Glutamatergic neuron (in vitro differentiated cells): ENCODE results near the gene PPP6R3. TPM values are rescaled to one million over a fixed set of nuclear protein-coding genes. Genes with fewer than 3 reads are reported as not detected.
"Not testable (repeated sequence)": the region's sequence is repeated elsewhere in the genome, so short reads cannot be mapped to it uniquely, and the experiment has no call there.

Experiments used
- DNase-seq: peaks from one replicate; pipeline ENCODE4 v3.0.0; 2022
- H3K27ac Mint-ChIP-seq: one replicate; pipeline ENCODE4 v1.8.0; 2020; ENCODE audit warnings: mild to moderate bottlenecking, mixed read lengths, inconsistent platforms; ENCODE audit not compliant: unreplicated experiment
- H3K27me3 Mint-ChIP-seq: one replicate; pipeline ENCODE4 v1.8.0; 2020; ENCODE audit warnings: mild to moderate bottlenecking, moderate library complexity, mixed read lengths, inconsistent platforms; ENCODE audit not compliant: unreplicated experiment
- H3K36me3 Mint-ChIP-seq: one replicate; pipeline ENCODE4 v1.8.0; 2020; ENCODE audit warnings: mild to moderate bottlenecking, mixed read lengths, inconsistent platforms; ENCODE audit not compliant: unreplicated experiment
- H3K4me1 Mint-ChIP-seq: one replicate; pipeline ENCODE4 v1.8.0; 2020; ENCODE audit warnings: mild to moderate bottlenecking, low read depth, mixed read lengths, inconsistent platforms; ENCODE audit not compliant: unreplicated experiment
- H3K4me3 Mint-ChIP-seq: one replicate; pipeline ENCODE4 v1.8.0; 2020; ENCODE audit warnings: mild to moderate bottlenecking, mixed read lengths, inconsistent platforms; ENCODE audit not compliant: unreplicated experiment
- H3K9me3 Mint-ChIP-seq: one replicate; pipeline ENCODE4 v1.8.0; 2020; ENCODE audit warnings: mild to moderate bottlenecking, moderate library complexity, mixed read lengths, inconsistent platforms; ENCODE audit not compliant: unreplicated experiment
- CTCF ChIP-seq: fragments of 200-600 bp; sonication (generic); IDR thresholded peaks from one replicate; pipeline ENCODE4 v1.5.0; 2021; ENCODE audit not compliant: partially characterized antibody, unreplicated experiment
- total RNA-seq: library from RNA; stranded (reverse); fragmentation: NEBNext Ultra II Directional; extraction: Animal tissue kit (Norgen Biotek cat#: 25700); gene quantifications from one replicate; pipeline ENCODE4 v1.2.1, GENCODE V29; 2021; ENCODE audit not compliant: unreplicated experiment

PPP6R3 gene
- total RNA-seq, 1 donor from 2014 or later = 312 TPM

- Mint-ChIP-seq H3K9me3 (peaks cover 2% of the 10 kb centered on the region), H3K4me1 (peaks cover 5% of the 10 kb centered on the region), H3K4me3 (no peak overlapping the region), H3K36me3 (no peaks in the 10 kb centered on the region), H3K27me3 (peaks cover 8% of the 10 kb centered on the region), H3K27ac (no peak overlapping the region)
- no peak for TF ChIP-seq CTCF
- DNase-seq = no peak
Observed at GRCh38 chr11:68445531-68446035, 15.0 kb upstream of the PPP6R3 start.

DNA sequence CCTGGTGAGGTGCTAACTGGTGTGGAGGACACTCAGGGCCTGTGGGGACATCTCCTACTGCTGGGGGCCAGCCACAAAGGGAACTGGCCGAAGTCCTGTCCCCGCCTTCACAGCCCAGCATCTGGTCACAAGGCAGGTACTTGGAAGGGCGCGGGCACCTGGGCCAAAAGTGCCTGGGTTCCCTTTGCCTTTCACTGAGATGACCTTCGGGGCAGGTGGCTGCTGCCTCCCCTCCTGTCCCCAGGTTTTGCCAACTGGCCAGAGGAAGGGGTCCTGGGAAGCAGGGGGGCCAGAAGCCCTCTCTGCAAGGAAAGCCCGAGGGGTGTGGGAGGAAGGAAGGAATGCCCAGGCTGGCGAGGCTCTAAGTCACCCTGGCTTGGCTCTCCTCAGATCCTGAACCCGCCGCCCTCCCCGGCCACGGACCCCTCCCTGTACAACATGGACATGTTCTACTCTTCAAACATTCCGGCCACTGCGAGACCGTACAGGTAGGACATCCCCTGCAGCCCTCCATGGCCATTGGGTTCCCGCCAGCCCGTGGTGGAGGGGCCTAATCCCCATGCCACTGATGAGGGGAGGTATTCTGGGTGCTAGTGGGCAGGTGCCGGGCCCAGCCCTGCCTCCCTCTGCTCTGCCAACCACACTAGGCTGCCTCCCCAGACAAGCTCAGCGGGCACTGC is 14.4 kb upstream of the PPP6R3 start:
- Mint-ChIP-seq H3K9me3 (peaks cover 2% of the 10 kb centered on the region), H3K4me3 (no peak overlapping the region), H3K4me1 (peaks cover 5% of the 10 kb centered on the region), H3K27ac (no peak overlapping the region), H3K36me3 (no peaks in the 10 kb centered on the region), H3K27me3 (peaks cover 7% of the 10 kb centered on the region)
- DNase-seq = no peak
- TF ChIP-seq CTCF = no peak

- Mint-ChIP-seq H3K4me1 (no peaks in the 10 kb centered on the region), H3K27ac (no peak overlapping the region), H3K9me3 (peaks cover 2% of the 10 kb centered on the region), H3K27me3 (peaks cover 7% of the 10 kb centered on the region), H3K36me3 (no peaks in the 10 kb centered on the region), H3K4me3 (no peak overlapping the region)
- TF ChIP-seq CTCF = peak; percentile 93
- DNase-seq = peak; percentile 88
Observed at GRCh38 chr11:68447015-68447801, 13.3 kb upstream of the PPP6R3 start.

DNA sequence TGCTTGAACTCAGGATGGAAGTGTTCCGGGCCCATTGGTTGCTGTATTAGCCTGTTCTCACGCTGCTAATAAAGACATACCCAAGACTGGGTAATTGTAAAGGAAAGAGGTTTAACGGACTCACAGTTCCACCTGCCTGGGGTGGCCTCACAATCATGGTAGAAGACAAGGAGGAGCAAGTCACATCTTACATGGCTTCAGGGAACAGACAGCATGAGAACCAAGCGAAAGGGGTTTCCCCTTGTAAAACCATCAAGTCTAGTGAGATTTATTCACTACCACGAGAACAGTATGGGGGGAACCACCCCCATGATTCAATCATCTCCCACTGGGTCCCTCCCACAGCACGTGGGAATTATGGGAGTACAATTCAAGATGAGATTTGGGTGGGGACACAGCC is 12.6 kb upstream of the PPP6R3 start:
- H3K27ac Mint-ChIP-seq = peak overlapping the region; percentile 55
- H3K27me3 Mint-ChIP-seq, DNase-seq, H3K4me1 Mint-ChIP-seq, H3K9me3 Mint-ChIP-seq, H3K36me3 Mint-ChIP-seq, H3K4me3 Mint-ChIP-seq: not testable (repeated sequence)

- no peak overlapping the region for H3K4me3 Mint-ChIP-seq
- no peaks in the 10 kb centered on the region for H3K4me1 Mint-ChIP-seq
- DNase-seq = no peak
- H3K27ac Mint-ChIP-seq = no peak overlapping the region
- H3K36me3 Mint-ChIP-seq = no peaks in the 10 kb centered on the region
- no peak for TF ChIP-seq CTCF
- peaks cover 2% of the 10 kb centered on the region for H3K9me3 Mint-ChIP-seq
- H3K27me3 Mint-ChIP-seq = peaks cover 7% of the 10 kb centered on the region
Observed at GRCh38 chr11:68448604-68449011, 11.9 kb upstream of the PPP6R3 start.
